GM21360 (cell line): ENCODE data around the gene ASCC1.
"Not testable (repeated sequence)": the region's sequence is repeated elsewhere in the genome, so short reads cannot be mapped to it uniquely, and the experiment has no call there.

ENCODE experiments used
- ATAC-seq: cut with Tn5 transposase; IDR thresholded peaks from one replicate; pipeline ENCODE4 v1.9.1; 2021; ENCODE audit warnings: mild to moderate bottlenecking, moderate library complexity; ENCODE audit not compliant: unreplicated experiment

ASCC1 gene

GRCh38 chr10:72133517-72133916, 82.6 kb downstream of the ASCC1 start:
- ATAC-seq: no peak

- ATAC-seq: no peak
Measured at GRCh38 chr10:72132854-72133253, 83.2 kb downstream of the ASCC1 start.

DNA sequence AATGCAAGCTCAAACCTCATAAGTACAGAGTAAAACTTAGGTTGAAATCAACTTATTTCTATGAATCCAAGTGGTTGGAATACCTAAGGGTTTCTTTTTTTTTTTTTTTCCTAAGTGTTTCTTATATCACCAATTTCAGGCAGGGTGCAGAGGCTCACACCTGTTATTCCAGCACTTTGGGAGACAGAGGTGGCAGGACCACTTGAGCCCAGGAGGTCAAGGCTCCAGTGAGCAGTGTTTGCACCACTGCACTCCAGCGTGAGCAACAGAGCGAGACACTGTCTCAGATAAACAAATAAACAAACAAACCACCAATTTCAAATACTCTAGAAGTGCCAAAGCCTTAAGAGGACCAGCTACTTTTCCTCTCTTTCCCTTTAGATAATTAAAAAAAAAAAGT, 88.5 kb downstream of the ASCC1 start:
- no peak for ATAC-seq

GRCh38 chr10:72126872-72127232, 89.2 kb downstream of the ASCC1 start:
- ATAC-seq: no peak

DNA sequence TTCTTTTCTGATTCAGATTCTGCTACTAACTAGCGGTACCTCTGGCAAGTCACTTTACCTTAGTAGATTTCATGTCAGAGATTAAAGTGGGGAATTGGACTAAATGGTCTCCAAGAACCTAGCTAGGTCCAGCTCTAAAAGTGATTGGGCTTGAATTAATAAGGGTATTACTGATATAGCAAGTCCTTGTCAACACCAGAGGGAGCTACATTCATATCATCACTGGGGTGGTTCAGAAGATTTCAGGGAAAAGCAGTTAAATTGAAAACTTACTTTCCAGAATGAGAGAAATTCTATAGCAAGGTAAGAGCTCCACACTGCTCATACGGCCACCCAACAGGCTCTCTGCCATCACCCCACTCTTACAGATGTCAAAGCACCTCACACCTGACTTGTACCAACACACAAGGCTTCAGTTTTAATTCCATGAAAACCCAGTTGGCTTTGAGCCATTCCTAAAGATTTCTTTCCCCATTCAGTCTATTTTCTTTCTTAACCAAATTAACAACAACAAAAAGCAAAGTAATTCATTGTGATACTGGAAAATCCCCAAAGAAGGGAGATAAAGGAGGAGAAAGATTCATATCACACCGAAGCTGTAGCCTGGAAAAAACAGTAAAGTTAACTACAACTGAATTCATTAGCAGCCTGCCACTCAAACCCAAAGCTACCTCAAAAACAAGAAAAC, 89.7 kb downstream of the ASCC1 start:
- no peak for ATAC-seq

GRCh38 chr10:72124989-72125388, 91.1 kb downstream of the ASCC1 start:
- no peak for ATAC-seq

- no peak for ATAC-seq
Measured at GRCh38 chr10:72124381-72124780, 91.7 kb downstream of the ASCC1 start.

DNA sequence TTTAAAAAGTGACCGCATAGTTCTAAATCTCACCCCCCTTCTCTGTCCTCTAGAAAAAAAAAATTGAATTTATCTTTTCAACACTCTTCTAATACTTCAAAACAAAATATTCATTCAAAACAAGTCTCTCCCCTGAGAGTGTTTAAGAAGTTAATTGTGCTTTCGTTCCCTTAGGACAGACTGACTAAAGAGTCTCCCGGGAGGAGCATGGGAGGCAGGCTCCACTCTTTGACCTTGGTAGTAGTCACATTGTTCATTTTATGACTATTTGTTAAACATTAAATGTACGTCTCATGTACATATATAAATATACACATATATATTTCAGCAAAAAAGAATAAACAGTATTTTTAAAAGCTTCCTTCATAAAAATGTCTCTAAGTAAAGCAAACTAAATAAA, 92.5 kb downstream of the ASCC1 start:
- ATAC-seq: no peak

GRCh38 chr10:72122221-72122620, 93.9 kb downstream of the ASCC1 start:
- no peak for ATAC-seq

- ATAC-seq: no peak
Measured at GRCh38 chr10:72121389-72121788, 94.7 kb downstream of the ASCC1 start.

- no peak for ATAC-seq
Measured at GRCh38 chr10:72116372-72116771, 99.7 kb downstream of the ASCC1 start.

DNA sequence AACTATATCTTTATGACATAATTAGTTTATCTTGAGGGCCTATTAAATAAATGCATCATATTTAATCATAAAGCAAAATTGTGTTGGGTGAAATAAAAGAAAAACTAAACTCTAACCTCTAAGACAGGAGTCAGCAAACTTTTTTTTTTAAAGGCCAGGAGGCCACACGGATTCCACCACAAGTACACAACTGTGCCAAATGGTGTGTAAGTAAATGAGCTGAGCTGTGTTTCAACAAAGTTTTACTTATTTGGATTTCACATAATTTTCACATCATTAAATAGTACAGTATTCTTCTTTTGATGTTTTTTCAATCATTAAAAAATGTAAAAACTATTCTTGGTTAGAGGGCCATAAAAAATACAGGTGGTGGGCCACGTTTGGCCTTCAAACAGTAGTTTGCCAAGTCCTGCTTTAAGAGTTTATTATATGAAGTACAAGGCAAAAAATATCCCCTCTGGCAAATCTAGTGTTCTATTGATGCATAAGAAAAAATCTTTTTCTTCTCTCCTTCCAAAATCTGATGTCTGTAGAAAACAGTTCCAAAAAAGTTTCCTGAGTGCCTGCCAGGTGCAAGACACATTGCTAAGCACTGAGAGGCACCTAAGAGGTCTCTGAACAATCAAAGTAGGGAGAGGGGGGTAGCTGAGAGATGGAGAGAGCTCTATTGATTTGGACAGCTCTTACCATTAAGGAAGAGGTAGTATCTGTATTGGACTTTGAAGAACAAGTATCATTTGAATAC, 101.2 kb downstream of the ASCC1 start:
- ATAC-seq: no peak

DNA sequence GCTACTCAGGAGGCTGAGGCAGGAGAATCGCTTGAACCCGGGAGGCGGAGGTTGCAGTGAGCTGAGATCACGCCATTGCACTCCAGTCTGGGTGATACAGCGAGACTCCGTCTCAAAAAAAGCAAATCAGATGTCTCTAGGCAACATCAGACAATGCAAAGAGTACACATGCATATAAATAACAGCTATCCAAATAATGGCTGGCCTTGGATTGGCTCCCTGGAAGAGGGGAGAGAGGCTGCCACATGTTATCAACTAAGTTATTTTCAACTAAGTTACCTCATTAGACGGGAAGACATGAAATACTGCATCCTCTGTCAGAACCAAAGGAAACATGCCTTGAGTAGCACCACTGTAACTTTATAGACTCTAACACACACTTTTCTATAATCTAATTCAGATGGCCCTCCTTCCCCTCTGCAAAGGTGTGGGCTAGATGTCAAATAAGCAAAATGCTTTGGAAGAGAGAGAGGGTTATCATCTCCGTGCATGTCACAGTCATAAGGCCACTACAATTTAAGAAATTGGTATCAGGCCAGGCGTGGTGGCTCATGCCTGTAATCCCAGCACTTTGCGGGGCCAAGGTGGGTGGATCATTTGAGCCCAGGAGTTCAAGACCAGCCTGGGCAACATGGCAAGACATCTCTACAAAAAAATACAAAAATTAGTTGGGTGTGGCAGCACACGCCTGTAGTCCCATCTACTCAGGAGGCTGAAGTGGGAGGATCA, 105.2 kb downstream of the ASCC1 start:
- ATAC-seq: no peak

DNA sequence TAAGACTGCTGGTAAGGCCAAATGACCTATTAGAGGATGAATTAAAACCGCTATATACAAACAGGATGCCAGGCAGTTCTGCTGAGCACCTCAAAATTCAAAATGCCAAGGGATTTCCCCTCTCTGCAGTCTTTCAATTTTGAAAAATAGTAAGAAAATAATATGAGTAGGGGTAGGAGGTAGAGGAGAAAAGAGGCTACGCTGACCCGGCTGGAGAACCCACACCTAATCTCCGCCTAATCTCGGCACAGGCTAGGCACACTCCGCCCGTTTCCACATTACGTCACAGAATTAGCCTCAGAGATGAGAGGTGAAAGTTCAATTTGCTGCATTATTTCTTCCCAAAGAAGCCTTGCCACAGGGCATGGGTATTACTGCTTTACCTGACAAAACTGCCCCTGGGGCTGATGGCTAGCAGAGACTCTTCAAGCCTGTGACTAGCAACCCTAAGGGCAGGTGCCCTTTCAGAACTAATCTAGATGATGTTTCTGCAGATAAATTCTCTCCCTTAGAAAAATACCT, 106.4 kb downstream of the ASCC1 start:
- no peak for ATAC-seq

DNA sequence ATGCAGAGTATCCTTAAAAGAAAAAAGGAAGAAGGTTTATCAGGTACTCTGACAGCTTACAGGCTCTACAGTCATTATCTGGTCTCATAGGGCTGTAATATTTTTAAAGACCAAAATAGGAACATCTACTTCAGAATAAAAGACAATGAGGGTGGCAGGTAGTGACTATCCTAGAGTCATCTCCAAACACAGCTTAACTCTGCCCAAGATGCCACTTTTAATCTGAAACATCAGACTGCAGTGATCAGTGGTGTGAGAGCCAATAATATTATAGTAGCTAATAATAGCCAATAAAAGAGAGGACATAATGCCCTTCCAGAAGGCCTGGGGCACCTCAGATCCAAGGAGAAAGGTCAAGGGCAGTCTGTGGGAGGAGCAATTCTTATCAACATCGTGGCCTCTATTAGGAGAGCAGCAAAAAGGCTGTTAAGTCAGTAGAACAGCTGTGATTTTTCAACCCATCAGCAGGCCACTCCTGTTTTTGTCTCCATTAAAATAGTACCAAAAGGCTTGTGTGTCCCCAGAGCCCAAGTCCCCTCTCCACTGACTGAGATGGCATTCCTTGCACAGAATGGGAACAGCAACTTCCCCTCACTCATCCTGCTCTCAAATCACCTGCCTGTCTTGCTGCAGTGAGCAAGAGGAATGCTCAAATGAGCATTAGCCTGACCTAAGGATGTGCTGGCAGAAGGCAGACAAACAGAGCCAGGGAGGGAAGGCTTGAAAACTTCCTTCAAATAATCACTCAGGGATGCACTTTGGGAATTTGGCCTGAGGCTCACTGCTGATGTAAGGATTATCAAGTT, 107.0 kb downstream of the ASCC1 start:
- no peak for ATAC-seq

- not testable (repeated sequence) for ATAC-seq
Measured at GRCh38 chr10:72108004-72108370, 108.1 kb downstream of the ASCC1 start.

GRCh38 chr10:72107325-72108003, 108.6 kb downstream of the ASCC1 start:
- ATAC-seq: no peak

DNA sequence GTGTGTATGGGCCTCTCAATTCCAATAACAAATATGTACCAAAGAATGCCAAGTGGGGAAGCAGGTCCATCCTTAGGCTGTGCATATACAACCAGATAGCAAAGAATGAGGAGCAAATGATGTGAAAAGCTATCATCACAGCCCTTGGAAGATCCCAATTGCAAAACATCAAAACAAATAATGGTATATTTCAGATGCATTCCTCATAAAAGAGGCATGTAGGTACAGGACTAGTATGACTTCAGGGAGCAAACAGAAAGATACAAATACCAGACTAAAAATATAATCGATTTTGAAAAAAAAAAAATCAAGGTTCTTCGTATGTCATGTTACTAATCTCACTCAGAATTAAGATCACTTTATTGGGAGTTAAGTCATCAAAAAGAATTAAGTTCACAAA, 109.2 kb downstream of the ASCC1 start:
- no peak for ATAC-seq

GRCh38 chr10:72106154-72106849, 109.8 kb downstream of the ASCC1 start:
- ATAC-seq: no peak

- ATAC-seq: no peak
Measured at GRCh38 chr10:72105710-72106109, 110.4 kb downstream of the ASCC1 start.
